HCT116 (cell line): ENCODE data around the gene MYO7B.

Experiments
- ATF3 ChIP-seq: IDR thresholded peaks from 2 replicates; pipeline ENCODE4 v1.6.1; 2012
- CEBPB ChIP-seq: IDR thresholded peaks from 2 replicates; pipeline ENCODE4 v1.6.1; 2012; ENCODE audit warnings: low read depth
- EZH2 ChIP-seq: fragments of 200-600 bp; sonication (generic); IDR thresholded peaks from 2 replicates; pipeline ENCODE4 v1.6.1; 2017; ENCODE audit warnings: antibody characterized with exemption, mixed run types
- EZH2phosphoT487 ChIP-seq: fragments of 200-600 bp; IDR thresholded peaks from 2 replicates; pipeline ENCODE4 v1.6.1; 2018; ENCODE audit warnings: antibody characterized with exemption, borderline replicate concordance
- JUND ChIP-seq: IDR thresholded peaks from 2 replicates; pipeline ENCODE4 v1.6.1; 2012
- MAX ChIP-seq: IDR thresholded peaks from 2 replicates; pipeline ENCODE4 v1.6.1; 2012
- POLR2A ChIP-seq: IDR thresholded peaks from 2 replicates; pipeline ENCODE4 v1.7.0; 2011; ENCODE audit warnings: borderline replicate concordance; ENCODE audit not compliant: insufficient read depth, insufficient read length; ENCODE audit errors: extremely low read depth
- REST ChIP-seq: IDR thresholded peaks from 2 replicates; pipeline ENCODE4 v1.6.1; 2012; ENCODE audit warnings: low read depth
- SIN3A ChIP-seq: IDR thresholded peaks from 2 replicates; pipeline ENCODE4 v1.6.1; 2012; ENCODE audit warnings: low read depth
- TCF7L2 ChIP-seq: IDR thresholded peaks from 2 replicates; pipeline ENCODE4 v1.7.0; 2011; ENCODE audit warnings: borderline replicate concordance, inconsistent platforms; ENCODE audit not compliant: insufficient read depth, insufficient read length; ENCODE audit errors: extremely low read depth
- ZBTB33 ChIP-seq: IDR thresholded peaks from 2 replicates; pipeline ENCODE4 v1.6.1; 2011; ENCODE audit warnings: mild to moderate bottlenecking, low read length, moderate library complexity; ENCODE audit not compliant: insufficient replicate concordance; ENCODE audit errors: extremely low read depth
- ZNF274 ChIP-seq: fragments of 200-500 bp; sonication (Bioruptor generic); IDR thresholded peaks from 2 replicates; pipeline ENCODE4 v1.6.1; 2014; ENCODE audit warnings: mild to moderate bottlenecking, low read depth, low read length, inconsistent platforms
- TF ChIP-seq, protein P1 (sequence below), 3 experiments: fragments of 200-600 bp in 1 of 3; sonication (generic) in 1 of 3; IDR thresholded peaks in 2 of 3; conservative IDR thresholded peaks in 1 of 3; 2 replicates each; pipeline ENCODE4 v1.5.1; 2012 to 2017; ENCODE audit warnings: low read depth in 2 of 3, low read length in 2 of 3, antibody characterized with exemption in 1 of 3, borderline replicate concordance in 1 of 3, control low read depth in 1 of 3, mild to moderate bottlenecking in 1 of 3, mixed read lengths in 1 of 3, mixed run types in 1 of 3, moderate library complexity in 1 of 3; ENCODE audit not compliant: insufficient read depth in 1 of 3

- TF ChIP-seq, protein P1, sequence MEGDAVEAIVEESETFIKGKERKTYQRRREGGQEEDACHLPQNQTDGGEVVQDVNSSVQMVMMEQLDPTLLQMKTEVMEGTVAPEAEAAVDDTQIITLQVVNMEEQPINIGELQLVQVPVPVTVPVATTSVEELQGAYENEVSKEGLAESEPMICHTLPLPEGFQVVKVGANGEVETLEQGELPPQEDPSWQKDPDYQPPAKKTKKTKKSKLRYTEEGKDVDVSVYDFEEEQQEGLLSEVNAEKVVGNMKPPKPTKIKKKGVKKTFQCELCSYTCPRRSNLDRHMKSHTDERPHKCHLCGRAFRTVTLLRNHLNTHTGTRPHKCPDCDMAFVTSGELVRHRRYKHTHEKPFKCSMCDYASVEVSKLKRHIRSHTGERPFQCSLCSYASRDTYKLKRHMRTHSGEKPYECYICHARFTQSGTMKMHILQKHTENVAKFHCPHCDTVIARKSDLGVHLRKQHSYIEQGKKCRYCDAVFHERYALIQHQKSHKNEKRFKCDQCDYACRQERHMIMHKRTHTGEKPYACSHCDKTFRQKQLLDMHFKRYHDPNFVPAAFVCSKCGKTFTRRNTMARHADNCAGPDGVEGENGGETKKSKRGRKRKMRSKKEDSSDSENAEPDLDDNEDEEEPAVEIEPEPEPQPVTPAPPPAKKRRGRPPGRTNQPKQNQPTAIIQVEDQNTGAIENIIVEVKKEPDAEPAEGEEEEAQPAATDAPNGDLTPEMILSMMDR (IDR thresholded peaks at IDR 0.05 in 2 of 3, conservative IDR thresholded peaks at IDR 0.05 in 1 of 3; ENCODE audit: borderline replicate concordance in 1 of 3, insufficient read depth in 1 of 3, low read depth in 2 of 3, low read length in 2 of 3): no peak
- TF ChIP-seq MAX (no peak), CEBPB (no peak), POLR2A (no peak), ATF3 (no peak), EZH2 (no peak), TCF7L2 (no peak), EZH2phosphoT487 (no peak), ZNF274 (no peak), SIN3A (no peak), ZBTB33 (no peak), JUND (no peak), REST (no peak)
These were observed 72.0 kb downstream of the MYO7B start for GRCh38 chr2:127607399-127607908.
